Lung (tissue), 12 donors: ENCODE measurements around the gene COL11A1. TPM values are rescaled to one million over a fixed set of nuclear protein-coding genes. Genes with fewer than 3 reads are reported as not detected.
"Not testable (repeated sequence)": the region's sequence is repeated elsewhere in the genome, so short reads cannot be mapped to it uniquely, and the experiment has no call there.

Experiments used
- ATAC-seq: fragments of 200-7000 bp; cut with Tn5 transposase; one replicate; pipeline ENCODE4 v1.9.1; 2020; ENCODE audit warnings: moderate number of reproducible peaks; ENCODE audit not compliant: insufficient read depth, low FRiP score
- DNase-seq, 3 donors: peaks; one replicate each; pipeline ENCODE4 v3.0.0-alpha.2; 2013 to 2017
- H3K27ac ChIP-seq, 2 donors: one replicate each; pipeline ENCODE4 v1.5.1; 2013; ENCODE audit warnings: mild to moderate bottlenecking in 2 of 2, moderate library complexity in 2 of 2, control low read depth in 1 of 2, inconsistent platforms in 1 of 2, low read depth in 1 of 2, low read length in 1 of 2
- H3K27me3 ChIP-seq, 3 donors: one replicate each; pipeline ENCODE4 v1.5.1; 2013; ENCODE audit warnings: low read length in 2 of 3; ENCODE audit not compliant: control insufficient read depth in 3 of 3, insufficient read depth in 3 of 3
- H3K36me3 ChIP-seq, 4 donors: one replicate each; pipeline ENCODE4 v1.5.1; 2013; ENCODE audit warnings: low read length in 4 of 4, mild to moderate bottlenecking in 1 of 4, moderate library complexity in 1 of 4; ENCODE audit not compliant: control insufficient read depth in 4 of 4, insufficient read depth in 4 of 4
- H3K4me1 ChIP-seq, 5 donors: one replicate each; pipeline ENCODE4 v1.5.1; 2013; ENCODE audit warnings: low read length in 5 of 5, mild to moderate bottlenecking in 2 of 5, moderate library complexity in 1 of 5; ENCODE audit not compliant: control insufficient read depth in 5 of 5, insufficient read depth in 5 of 5
- H3K4me3 ChIP-seq: one replicate; pipeline ENCODE4 v1.5.1; 2013; ENCODE audit warnings: mild to moderate bottlenecking, control low read depth, moderate library complexity
- H3K9ac ChIP-seq, 2 donors: one replicate each; pipeline ENCODE4 v1.5.1; 2013; ENCODE audit warnings: low read length in 2 of 2, control low read depth in 1 of 2; ENCODE audit not compliant: insufficient read depth in 1 of 2
- H3K9me3 ChIP-seq, 4 donors: one replicate each; pipeline ENCODE4 v1.5.1; 2013; ENCODE audit warnings: low read length in 3 of 4, mild to moderate bottlenecking in 1 of 4, moderate library complexity in 1 of 4; ENCODE audit not compliant: control insufficient read depth in 4 of 4, insufficient read depth in 3 of 4
- WGBS, 2 donors: extraction: QIAGEN DNeasy Blood & Tissue Kit; methylation state at CpG; one replicate each; pipeline ENCODE4 v1.1.7; 2013; 5-methylcytosine and 5-hydroxymethylcytosine counted together
- polyA plus RNA-seq, 2 donors: library from polyadenylated mRNA; stranded (reverse); fragments of 200-250 nt; gene quantifications; one replicate each; pipeline ENCODE4 v1.2.1, GENCODE V29; 2013
- total RNA-seq, 2 donors: library from RNA; depleted of rRNA in 1 of 2; stranded (reverse); fragments of >200 nt in 1 of 2; gene quantifications; one replicate each; pipeline ENCODE4 v1.2.1, GENCODE V29; 2014 to 2021
- TF ChIP-seq, protein P1 (sequence below): IDR thresholded peaks from 2 replicates; pipeline ENCODE4 v1.5.1; 2012; ENCODE audit warnings: mild to moderate bottlenecking; ENCODE audit errors: control extremely low read depth, extremely low read depth
- donor health status: control.
- donor health status: control.
- donor health status: Bipolar disorder and iron deficiency.
- donor health status: healthy.
- donor health status: DM: yes; HTN: yes; CAD: no.

The COL11A1 gene
- total and polyA plus RNA-seq, 4 donors, result 0.33 to 7.5 (median 0.70) TPM

DNA sequence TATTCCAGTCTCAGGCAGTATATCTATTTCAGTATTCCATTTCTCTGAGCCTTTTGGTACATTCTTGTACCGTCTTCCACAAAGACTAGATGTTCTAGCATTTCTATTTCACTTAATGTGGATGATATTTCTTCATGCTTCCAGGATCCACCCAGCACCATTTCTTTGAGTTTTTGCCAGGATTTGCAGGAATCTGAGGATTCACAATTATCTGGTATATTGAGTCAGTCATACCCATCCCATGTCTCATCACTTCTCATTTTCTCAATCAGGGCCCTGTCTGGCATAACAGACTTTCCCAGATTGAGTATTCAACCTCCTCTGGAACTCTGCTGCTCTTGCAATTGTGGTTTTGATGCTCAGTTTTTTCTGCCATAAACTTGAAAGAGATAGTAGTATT, 20.9 kb upstream of the COL11A1 start:
- no peak for ATAC-seq
- WGBS, 2 donors, result 60 to 88% methylated on average over 1 of the region's 1 CpG

DNA sequence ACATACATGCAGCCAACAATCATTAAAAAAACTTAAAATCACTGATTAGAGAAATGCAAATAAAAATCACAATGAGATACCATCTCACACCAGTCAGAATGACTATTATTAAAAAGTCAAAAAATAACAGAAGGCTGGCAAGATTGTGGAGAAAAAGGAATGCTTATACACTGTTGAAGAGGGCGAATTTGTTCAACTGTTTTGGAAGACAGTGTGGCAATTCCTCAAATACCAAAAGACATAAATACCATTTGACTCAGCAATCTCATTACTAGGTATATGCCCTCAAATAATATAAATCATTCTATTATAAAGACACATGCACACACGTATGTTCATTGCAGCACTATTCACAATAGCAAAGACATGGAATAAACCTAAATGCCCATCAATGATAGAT, 19.9 kb upstream of the COL11A1 start:
- H3K27me3 ChIP-seq, H3K4me1 ChIP-seq, DNase-seq, H3K27ac ChIP-seq, H3K9ac ChIP-seq, H3K4me3 ChIP-seq, H3K9me3 ChIP-seq, H3K36me3 ChIP-seq, ATAC-seq: not testable (repeated sequence)
- 78 to 85% methylated on average over 2 of the region's 2 CpGs for WGBS, 2 donors

More for the DNA sequence above, 20.9 kb upstream of the COL11A1 start:
- TF ChIP-seq, protein P1, sequence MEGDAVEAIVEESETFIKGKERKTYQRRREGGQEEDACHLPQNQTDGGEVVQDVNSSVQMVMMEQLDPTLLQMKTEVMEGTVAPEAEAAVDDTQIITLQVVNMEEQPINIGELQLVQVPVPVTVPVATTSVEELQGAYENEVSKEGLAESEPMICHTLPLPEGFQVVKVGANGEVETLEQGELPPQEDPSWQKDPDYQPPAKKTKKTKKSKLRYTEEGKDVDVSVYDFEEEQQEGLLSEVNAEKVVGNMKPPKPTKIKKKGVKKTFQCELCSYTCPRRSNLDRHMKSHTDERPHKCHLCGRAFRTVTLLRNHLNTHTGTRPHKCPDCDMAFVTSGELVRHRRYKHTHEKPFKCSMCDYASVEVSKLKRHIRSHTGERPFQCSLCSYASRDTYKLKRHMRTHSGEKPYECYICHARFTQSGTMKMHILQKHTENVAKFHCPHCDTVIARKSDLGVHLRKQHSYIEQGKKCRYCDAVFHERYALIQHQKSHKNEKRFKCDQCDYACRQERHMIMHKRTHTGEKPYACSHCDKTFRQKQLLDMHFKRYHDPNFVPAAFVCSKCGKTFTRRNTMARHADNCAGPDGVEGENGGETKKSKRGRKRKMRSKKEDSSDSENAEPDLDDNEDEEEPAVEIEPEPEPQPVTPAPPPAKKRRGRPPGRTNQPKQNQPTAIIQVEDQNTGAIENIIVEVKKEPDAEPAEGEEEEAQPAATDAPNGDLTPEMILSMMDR, result no peak
- no peaks in the 10 kb centered on the region for H3K9me3 ChIP-seq
- H3K27me3 ChIP-seq, result no peaks in the 10 kb centered on the region
- no peaks in the 10 kb centered on the region for H3K4me1 ChIP-seq
- no peak for DNase-seq
- no peak overlapping the region for H3K9ac ChIP-seq
- no peaks in the 10 kb centered on the region for H3K36me3 ChIP-seq
- H3K4me3 ChIP-seq, result no peak overlapping the region
- no peak overlapping the region for H3K27ac ChIP-seq

DNA sequence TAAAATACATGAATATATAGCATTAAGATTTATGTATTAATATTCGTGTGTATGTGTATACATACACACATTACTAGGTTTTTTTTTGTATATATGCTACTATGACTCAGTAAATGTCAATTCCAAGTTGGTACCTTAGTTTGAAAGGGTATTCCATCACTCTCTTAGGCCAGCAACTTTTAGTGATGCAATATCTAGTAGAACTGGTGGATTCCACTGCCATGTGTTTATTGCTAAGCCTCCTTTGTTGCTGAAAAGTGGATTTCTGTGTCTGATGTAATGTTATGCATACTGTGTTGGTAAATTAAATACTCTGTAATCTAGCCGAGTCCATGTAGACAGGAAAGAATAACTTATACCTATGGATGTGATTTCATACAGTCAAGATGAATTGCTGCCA, 16.9 kb upstream of the COL11A1 start:
- H3K36me3 ChIP-seq, result no peaks in the 10 kb centered on the region
- no peaks in the 10 kb centered on the region for H3K4me1 ChIP-seq
- TF ChIP-seq, protein P1, result no peak
- no peak overlapping the region for H3K9ac ChIP-seq
- H3K27ac ChIP-seq, result no peak overlapping the region
- ATAC-seq (no peak), DNase-seq (no peak)
- no peaks in the 10 kb centered on the region for H3K27me3 ChIP-seq
- no peaks in the 10 kb centered on the region for H3K9me3 ChIP-seq
- 78 to 80% methylated on average over 2 of the region's 2 CpGs for WGBS, 2 donors
- H3K4me3 ChIP-seq, result no peak overlapping the region

DNA sequence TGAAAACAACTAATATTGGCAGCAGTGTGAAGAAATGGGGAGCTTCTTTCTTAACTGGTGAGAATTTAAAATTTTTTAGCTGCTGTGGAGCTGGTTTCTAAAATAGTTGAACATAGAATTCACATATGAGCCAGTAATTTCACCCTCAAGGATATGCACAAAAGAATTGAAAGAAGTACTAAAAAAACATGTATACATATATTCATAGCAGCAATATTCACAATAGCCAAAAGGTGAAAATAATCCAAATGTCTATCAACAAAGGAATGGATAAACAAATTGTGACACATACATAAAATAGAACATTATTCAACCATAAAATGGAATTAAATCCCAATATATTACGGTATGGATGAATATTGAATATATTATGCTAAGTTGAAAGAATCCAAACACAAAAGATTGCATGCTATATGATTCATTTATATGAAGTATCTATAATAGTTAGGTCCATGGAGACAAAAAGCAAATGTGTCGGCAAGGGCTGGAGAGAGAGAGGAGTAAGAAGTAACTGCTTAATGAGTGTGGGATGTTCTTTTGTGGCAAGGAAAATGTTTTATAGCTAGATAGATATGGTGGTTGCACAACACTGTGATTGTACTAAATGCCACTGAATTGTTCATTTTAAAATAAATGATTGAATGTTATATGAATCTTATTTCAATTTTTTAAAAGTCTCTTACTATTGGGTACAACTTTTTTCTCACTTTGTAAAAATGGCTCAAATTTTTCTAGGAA, 14.8 kb upstream of the COL11A1 start:
- no peaks in the 10 kb centered on the region for H3K27me3 ChIP-seq
- 88 to 93% methylated on average over 2 of the region's 2 CpGs for WGBS, 2 donors
- no peak for ATAC-seq

More for the DNA sequence above, 14.8 kb upstream of the COL11A1 start:
- H3K36me3 ChIP-seq, result no peaks in the 10 kb centered on the region
- H3K9ac ChIP-seq, result no peak overlapping the region
- H3K27ac ChIP-seq, result no peak overlapping the region
- H3K4me3 ChIP-seq, result no peak overlapping the region
- no peak for DNase-seq
- TF ChIP-seq, protein P1, result no peak
- H3K4me1 ChIP-seq, result no peaks in the 10 kb centered on the region
- peaks cover 0 to 4% (median 0%) of the 10 kb centered on the region in 4 donors for H3K9me3 ChIP-seq
